ENCODE measurements around the gene IMMT. TPM values are rescaled to one million over a fixed set of nuclear protein-coding genes. Genes with fewer than 3 reads are reported as not detected.

The IMMT gene
- total and polyA plus RNA-seq, 9 of the 15 experiments (the other 6 are each of a cell fraction or from before 2014, with no cell fraction given), result 119 to 294 (median 140) TPM

DNA sequence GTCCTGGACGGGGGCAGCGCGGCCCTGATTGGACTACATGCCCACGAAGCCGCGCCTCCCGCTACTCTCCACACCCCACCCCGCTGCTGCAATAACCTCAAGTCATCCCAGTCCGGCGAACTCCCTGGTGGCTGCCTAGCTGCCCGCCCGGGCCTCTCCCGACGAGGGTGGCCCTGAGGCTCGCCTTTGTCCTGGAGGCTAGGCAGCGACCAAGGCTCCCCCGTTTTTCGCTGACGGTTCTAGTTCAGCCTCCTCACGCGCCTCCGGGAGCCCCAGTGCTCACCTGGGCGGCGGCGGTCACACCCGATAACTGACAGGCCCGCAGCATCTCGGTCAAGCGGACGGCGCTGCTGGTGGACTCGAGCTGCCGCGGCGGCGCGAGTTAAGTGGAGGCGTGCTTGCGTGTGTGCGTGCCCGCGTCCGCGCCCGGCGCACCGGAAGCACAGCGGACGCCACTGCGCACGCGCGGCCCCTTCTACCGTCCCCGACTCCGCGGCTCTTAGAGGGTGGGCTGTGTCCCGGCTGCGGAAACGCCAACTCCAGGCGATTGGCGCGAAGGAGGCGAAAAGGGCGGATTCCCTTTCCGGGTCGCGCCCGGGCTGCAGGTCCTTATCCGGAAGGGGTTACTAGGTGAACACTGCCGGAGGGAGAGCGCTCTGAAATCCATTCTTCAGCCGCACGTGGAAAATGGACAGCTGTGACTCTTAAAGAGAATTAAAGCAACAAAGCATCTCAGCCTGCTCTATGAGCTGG, at the start of gene IMMT (continued):
- TF ChIP-seq, protein P1, sequence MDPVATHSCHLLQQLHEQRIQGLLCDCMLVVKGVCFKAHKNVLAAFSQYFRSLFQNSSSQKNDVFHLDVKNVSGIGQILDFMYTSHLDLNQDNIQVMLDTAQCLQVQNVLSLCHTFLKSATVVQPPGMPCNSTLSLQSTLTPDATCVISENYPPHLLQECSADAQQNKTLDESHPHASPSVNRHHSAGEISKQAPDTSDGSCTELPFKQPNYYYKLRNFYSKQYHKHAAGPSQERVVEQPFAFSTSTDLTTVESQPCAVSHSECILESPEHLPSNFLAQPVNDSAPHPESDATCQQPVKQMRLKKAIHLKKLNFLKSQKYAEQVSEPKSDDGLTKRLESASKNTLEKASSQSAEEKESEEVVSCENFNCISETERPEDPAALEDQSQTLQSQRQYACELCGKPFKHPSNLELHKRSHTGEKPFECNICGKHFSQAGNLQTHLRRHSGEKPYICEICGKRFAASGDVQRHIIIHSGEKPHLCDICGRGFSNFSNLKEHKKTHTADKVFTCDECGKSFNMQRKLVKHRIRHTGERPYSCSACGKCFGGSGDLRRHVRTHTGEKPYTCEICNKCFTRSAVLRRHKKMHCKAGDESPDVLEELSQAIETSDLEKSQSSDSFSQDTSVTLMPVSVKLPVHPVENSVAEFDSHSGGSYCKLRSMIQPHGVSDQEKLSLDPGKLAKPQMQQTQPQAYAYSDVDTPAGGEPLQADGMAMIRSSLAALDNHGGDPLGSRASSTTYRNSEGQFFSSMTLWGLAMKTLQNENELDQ (CRISPR knock-in tag; IDR thresholded peaks at IDR 0.05; ENCODE audit: borderline replicate concordance), result no peak
- TF ChIP-seq SREBF2 (CRISPR knock-in tag; IDR thresholded peaks at IDR 0.05), result no peak
- TF ChIP-seq, protein P2, sequence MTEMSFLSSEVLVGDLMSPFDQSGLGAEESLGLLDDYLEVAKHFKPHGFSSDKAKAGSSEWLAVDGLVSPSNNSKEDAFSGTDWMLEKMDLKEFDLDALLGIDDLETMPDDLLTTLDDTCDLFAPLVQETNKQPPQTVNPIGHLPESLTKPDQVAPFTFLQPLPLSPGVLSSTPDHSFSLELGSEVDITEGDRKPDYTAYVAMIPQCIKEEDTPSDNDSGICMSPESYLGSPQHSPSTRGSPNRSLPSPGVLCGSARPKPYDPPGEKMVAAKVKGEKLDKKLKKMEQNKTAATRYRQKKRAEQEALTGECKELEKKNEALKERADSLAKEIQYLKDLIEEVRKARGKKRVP (CRISPR knock-in tag; IDR thresholded peaks at IDR 0.05), result peak; percentile 76
- TF ChIP-seq, protein P3, sequence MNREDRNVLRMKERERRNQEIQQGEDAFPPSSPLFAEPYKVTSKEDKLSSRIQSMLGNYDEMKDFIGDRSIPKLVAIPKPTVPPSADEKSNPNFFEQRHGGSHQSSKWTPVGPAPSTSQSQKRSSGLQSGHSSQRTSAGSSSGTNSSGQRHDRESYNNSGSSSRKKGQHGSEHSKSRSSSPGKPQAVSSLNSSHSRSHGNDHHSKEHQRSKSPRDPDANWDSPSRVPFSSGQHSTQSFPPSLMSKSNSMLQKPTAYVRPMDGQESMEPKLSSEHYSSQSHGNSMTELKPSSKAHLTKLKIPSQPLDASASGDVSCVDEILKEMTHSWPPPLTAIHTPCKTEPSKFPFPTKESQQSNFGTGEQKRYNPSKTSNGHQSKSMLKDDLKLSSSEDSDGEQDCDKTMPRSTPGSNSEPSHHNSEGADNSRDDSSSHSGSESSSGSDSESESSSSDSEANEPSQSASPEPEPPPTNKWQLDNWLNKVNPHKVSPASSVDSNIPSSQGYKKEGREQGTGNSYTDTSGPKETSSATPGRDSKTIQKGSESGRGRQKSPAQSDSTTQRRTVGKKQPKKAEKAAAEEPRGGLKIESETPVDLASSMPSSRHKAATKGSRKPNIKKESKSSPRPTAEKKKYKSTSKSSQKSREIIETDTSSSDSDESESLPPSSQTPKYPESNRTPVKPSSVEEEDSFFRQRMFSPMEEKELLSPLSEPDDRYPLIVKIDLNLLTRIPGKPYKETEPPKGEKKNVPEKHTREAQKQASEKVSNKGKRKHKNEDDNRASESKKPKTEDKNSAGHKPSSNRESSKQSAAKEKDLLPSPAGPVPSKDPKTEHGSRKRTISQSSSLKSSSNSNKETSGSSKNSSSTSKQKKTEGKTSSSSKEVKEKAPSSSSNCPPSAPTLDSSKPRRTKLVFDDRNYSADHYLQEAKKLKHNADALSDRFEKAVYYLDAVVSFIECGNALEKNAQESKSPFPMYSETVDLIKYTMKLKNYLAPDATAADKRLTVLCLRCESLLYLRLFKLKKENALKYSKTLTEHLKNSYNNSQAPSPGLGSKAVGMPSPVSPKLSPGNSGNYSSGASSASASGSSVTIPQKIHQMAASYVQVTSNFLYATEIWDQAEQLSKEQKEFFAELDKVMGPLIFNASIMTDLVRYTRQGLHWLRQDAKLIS (CRISPR knock-in tag; IDR thresholded peaks at IDR 0.05), result peak; percentile 98
- TF ChIP-seq TEAD1 (CRISPR knock-in tag; IDR thresholded peaks at IDR 0.05), result 0 out of 4 replicates have a peak, but pooled peaks of 1 of the 2 experiments have one; percentile 66
- 0 out of 2 replicates have a peak, but pooled peaks have one; percentile 40 for TF ChIP-seq TGIF2 (CRISPR knock-in tag; IDR thresholded peaks at IDR 0.05)
- TF ChIP-seq SRSF3 (IDR thresholded peaks at IDR 0.05; ENCODE audit: insufficient read depth, low read length), result 0 out of 2 replicates have a peak, but pooled peaks have one; percentile 39
- peak; percentile 95 for TF ChIP-seq PHF8 (IDR thresholded peaks at IDR 0.05; ENCODE audit: borderline replicate concordance, low read length)
- no peak for TF ChIP-seq ZNF699 (CRISPR knock-in tag; IDR thresholded peaks at IDR 0.05; ENCODE audit: insufficient replicate concordance)
- peak; percentile 89 for TF ChIP-seq GABPB1 (CRISPR knock-in tag; IDR thresholded peaks at IDR 0.05)
- TF ChIP-seq, protein P4, sequence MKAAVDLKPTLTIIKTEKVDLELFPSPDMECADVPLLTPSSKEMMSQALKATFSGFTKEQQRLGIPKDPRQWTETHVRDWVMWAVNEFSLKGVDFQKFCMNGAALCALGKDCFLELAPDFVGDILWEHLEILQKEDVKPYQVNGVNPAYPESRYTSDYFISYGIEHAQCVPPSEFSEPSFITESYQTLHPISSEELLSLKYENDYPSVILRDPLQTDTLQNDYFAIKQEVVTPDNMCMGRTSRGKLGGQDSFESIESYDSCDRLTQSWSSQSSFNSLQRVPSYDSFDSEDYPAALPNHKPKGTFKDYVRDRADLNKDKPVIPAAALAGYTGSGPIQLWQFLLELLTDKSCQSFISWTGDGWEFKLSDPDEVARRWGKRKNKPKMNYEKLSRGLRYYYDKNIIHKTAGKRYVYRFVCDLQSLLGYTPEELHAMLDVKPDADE (conservative IDR thresholded peaks at IDR 0.05; ENCODE audit: control insufficient read depth, low read depth, low read length), result no peak; the same call in 1 of the 2 replicates
- TF ChIP-seq ZNF764 (CRISPR knock-in tag; IDR thresholded peaks at IDR 0.05; ENCODE audit: low read depth), result no peak
- TF ChIP-seq ZNF707 (CRISPR knock-in tag; conservative IDR thresholded peaks at IDR 0.05), result no peak
- TF ChIP-seq ZNF696 (CRISPR knock-in tag; conservative IDR thresholded peaks at IDR 0.05), result no peak
- TF ChIP-seq CTBP1 (IDR thresholded peaks at IDR 0.05; ENCODE audit: borderline replicate concordance), result peak; percentile 98
- TF ChIP-seq SLC30A9 (CRISPR knock-in tag; IDR thresholded peaks at IDR 0.05), result no peak

Data from K562 (cell line).